Parathyroid adenoma (tissue), 2 donors: ENCODE measurements around the gene PPFIA2.

ENCODE experiments used
- H2AFZ ChIP-seq: fragments of 300-600 bp; sonication (generic); one replicate; pipeline ENCODE4 v1.7.0; 2017; ENCODE audit warnings: antibody characterized with exemption, mild to moderate bottlenecking
- H3K27ac ChIP-seq: fragments of 300-600 bp; sonication (generic); one replicate; pipeline ENCODE4 v1.7.0; 2017
- H3K27me3 ChIP-seq: fragments of 300-600 bp; sonication (generic); one replicate; pipeline ENCODE4 v1.7.0; 2017; ENCODE audit warnings: low read length; ENCODE audit not compliant: control insufficient read depth, insufficient read depth
- H3K36me3 ChIP-seq: fragments of 300-600 bp; sonication (generic); one replicate; pipeline ENCODE4 v1.7.0; 2017; ENCODE audit warnings: low read length; ENCODE audit not compliant: control insufficient read depth, insufficient read depth
- H3K4me1 ChIP-seq: fragments of 300-600 bp; sonication (generic); one replicate; pipeline ENCODE4 v1.7.0; 2017; ENCODE audit warnings: control low read depth
- H3K4me2 ChIP-seq: fragments of 300-600 bp; sonication (generic); one replicate; pipeline ENCODE4 v1.7.0; 2017; ENCODE audit warnings: low read length
- H3K4me3 ChIP-seq: fragments of 300-600 bp; sonication (generic); one replicate; pipeline ENCODE4 v1.7.0; 2017; ENCODE audit warnings: low read depth, low read length
- H3K79me2 ChIP-seq: fragments of 300-600 bp; sonication (generic); one replicate; pipeline ENCODE4 v1.7.0; 2017; ENCODE audit warnings: control low read depth
- H3K9ac ChIP-seq: fragments of 300-600 bp; sonication (generic); one replicate; pipeline ENCODE4 v1.7.0; 2017; ENCODE audit warnings: mild to moderate bottlenecking
- H3K9me3 ChIP-seq: fragments of 300-600 bp; sonication (generic); one replicate; pipeline ENCODE4 v1.7.0; 2017; ENCODE audit warnings: low read length; ENCODE audit not compliant: control insufficient read depth
- TF ChIP-seq, protein P1 (sequence below): fragments of 300-600 bp; sonication (generic); IDR thresholded peaks from one replicate; pipeline ENCODE4 v1.7.0; 2017; ENCODE audit warnings: antibody characterized with exemption, mild to moderate bottlenecking
- donor health status: primary hyperparathyroidism.

Gene PPFIA2

DNA sequence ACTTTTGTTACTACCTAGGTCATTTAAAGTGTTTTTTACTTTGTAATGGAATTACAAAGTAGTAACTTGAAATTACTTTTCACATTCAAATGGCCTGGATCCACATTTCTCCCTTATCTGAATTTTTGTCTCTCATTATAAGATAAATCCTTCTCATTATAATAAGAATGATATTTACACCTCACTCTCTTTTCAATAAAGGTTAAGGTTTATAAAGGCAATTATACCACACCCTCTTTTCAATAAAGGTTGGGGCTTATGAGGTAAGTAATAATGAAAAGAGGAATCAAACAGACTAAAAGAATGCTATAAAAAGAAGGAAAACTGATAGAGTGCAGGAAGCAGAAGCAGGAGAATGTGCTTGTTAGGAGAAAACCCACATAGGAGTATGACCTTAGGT is 470.5 kb downstream of the PPFIA2 start:
- H3K4me3 ChIP-seq = no peak overlapping the region
- no peaks in the 10 kb centered on the region for H3K27me3 ChIP-seq
- H3K9ac ChIP-seq = no peak overlapping the region
- no peak overlapping the region for H2AFZ ChIP-seq
- H3K27ac ChIP-seq = no peak overlapping the region
- H3K9me3 ChIP-seq = no peaks in the 10 kb centered on the region
- no peak overlapping the region for H3K4me2 ChIP-seq
- H3K4me1 ChIP-seq = no peaks in the 10 kb centered on the region
- no peaks in the 10 kb centered on the region for H3K36me3 ChIP-seq
- TF ChIP-seq, protein P1, sequence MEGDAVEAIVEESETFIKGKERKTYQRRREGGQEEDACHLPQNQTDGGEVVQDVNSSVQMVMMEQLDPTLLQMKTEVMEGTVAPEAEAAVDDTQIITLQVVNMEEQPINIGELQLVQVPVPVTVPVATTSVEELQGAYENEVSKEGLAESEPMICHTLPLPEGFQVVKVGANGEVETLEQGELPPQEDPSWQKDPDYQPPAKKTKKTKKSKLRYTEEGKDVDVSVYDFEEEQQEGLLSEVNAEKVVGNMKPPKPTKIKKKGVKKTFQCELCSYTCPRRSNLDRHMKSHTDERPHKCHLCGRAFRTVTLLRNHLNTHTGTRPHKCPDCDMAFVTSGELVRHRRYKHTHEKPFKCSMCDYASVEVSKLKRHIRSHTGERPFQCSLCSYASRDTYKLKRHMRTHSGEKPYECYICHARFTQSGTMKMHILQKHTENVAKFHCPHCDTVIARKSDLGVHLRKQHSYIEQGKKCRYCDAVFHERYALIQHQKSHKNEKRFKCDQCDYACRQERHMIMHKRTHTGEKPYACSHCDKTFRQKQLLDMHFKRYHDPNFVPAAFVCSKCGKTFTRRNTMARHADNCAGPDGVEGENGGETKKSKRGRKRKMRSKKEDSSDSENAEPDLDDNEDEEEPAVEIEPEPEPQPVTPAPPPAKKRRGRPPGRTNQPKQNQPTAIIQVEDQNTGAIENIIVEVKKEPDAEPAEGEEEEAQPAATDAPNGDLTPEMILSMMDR = no peak
- H3K79me2 ChIP-seq = no peaks in the 10 kb centered on the region

DNA sequence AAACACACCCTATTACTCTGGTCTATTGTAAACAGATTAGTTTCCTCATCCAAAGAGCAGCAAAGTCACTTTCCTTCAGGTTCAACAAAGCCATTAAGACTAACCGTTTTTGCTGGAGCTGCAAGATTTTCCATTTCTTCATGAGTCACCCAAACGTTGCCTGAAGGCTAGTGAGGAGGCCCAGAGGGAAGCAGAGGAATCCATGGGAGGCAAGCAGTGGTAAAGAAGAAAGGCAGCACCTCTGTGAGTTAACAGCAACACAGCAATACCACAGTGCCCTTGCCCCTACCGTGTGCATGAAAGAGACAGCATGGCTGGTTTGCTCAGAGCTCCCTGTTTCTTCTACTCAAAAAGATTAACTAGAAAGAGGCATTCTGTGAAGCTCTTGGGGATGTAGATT is 475.0 kb downstream of the PPFIA2 start:
- no peaks in the 10 kb centered on the region for H3K4me1 ChIP-seq
- H3K36me3 ChIP-seq = no peaks in the 10 kb centered on the region
- no peak overlapping the region for H3K9ac ChIP-seq
- TF ChIP-seq, protein P1 = no peak
- no peak overlapping the region for H3K27ac ChIP-seq
- H3K79me2 ChIP-seq = no peaks in the 10 kb centered on the region
- no peak overlapping the region for H3K4me2 ChIP-seq
- H3K9me3 ChIP-seq = no peaks in the 10 kb centered on the region
- H3K4me3 ChIP-seq = no peak overlapping the region
- H3K27me3 ChIP-seq = no peaks in the 10 kb centered on the region
- H2AFZ ChIP-seq = no peak overlapping the region

DNA sequence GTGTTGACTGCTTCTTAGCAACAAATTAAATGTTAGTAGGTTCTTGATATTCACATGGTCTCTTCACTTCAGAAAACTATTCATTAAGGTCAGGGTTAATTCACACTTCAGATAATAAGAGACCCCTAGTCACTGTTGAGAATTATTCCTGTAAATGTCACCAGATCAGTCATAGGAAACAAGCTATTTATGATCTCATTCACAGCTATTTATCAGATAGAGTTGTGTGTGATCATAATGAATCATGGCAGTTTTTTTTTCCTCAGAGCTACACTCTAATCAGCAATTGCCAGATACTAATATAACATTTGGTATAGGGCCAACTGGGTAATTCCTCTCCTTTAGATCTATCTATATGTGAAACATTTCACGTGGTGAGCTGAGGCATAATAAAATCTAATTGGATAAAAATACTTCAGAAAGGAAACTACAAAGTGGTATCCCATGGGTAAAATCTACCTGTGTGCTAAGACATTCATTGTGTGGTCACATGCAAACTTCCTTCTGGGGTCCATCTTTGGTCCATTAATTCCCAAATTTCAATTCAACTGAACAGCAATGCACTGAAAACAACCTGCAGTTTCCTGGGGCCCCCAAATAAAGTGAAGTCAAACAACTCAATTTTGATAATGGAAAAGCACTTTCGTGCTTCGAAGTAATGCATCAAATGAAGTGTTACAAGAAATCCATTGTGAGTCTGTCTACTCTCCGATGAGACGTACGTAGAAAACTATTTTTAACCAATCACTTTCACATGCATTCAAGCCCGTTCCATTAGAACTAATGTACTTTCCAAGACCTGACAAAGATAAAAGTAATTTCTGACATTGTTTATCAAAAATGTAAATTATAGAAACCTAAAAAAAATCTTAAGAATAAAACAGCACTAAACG is 484.3 kb downstream of the PPFIA2 start:
- TF ChIP-seq, protein P1 = no peak
- Histone ChIP-seq H3K9ac (no peak overlapping the region), H3K4me2 (no peak overlapping the region), H3K27me3 (no peaks in the 10 kb centered on the region), H3K79me2 (no peaks in the 10 kb centered on the region), H3K4me1 (no peaks in the 10 kb centered on the region), H3K4me3 (no peak overlapping the region), H3K9me3 (no peaks in the 10 kb centered on the region), H2AFZ (no peak overlapping the region), H3K36me3 (no peaks in the 10 kb centered on the region), H3K27ac (no peak overlapping the region)

DNA sequence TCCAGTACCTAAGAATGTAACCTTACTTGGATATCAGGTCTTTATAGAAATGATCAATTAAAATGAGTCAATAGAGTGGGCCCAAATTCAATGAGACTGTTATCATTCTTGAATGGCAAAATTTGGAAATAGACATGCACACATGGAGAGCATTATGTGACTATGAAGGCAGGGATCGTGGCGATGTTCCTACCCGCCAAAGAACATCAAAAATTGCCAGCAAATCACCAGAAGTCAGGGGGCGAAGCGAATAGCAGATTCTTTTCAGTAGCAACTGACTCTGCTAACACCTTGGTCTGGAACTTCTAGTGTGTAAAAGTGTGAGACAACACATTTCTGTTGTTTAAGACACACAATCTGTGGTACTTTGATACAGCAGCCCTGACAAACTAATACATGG is 488.8 kb downstream of the PPFIA2 start:
- no peak overlapping the region for H2AFZ ChIP-seq
- no peaks in the 10 kb centered on the region for H3K9me3 ChIP-seq
- no peaks in the 10 kb centered on the region for H3K79me2 ChIP-seq
- no peaks in the 10 kb centered on the region for H3K36me3 ChIP-seq
- no peak overlapping the region for H3K4me3 ChIP-seq
- no peak overlapping the region for H3K9ac ChIP-seq
- no peak overlapping the region for H3K27ac ChIP-seq
- no peak overlapping the region for H3K4me2 ChIP-seq
- H3K4me1 ChIP-seq = no peaks in the 10 kb centered on the region
- TF ChIP-seq, protein P1 = no peak
- H3K27me3 ChIP-seq = no peaks in the 10 kb centered on the region

DNA sequence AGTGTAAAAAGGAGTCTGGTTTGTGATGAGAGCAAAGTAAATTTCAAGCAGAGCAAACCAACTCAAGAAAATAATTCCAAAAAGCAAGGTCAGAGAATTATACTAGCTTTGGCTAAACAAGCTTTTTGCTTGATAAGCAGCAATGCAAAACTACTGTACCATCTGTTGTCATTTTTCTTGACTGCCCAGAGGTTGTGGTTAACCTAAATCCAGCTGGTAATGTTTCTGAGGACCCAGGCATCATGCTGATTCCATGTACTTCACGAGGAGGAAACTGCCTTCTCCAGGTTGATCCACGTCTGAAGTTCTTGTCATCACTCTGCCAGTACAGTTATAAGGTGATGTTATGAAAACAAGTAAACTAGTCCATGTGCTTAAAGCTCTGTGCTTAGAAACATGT is 496.1 kb downstream of the PPFIA2 start:
- Histone ChIP-seq H3K36me3 (no peaks in the 10 kb centered on the region), H3K9ac (no peak overlapping the region), H3K4me3 (no peak overlapping the region), H2AFZ (no peak overlapping the region), H3K4me2 (no peak overlapping the region), H3K9me3 (no peaks in the 10 kb centered on the region), H3K4me1 (no peaks in the 10 kb centered on the region), H3K79me2 (no peaks in the 10 kb centered on the region), H3K27ac (no peak overlapping the region), H3K27me3 (no peaks in the 10 kb centered on the region)
- TF ChIP-seq, protein P1 = no peak
